MCF 10A (cell line): Measurements from ENCODE around the gene PRKN. TPM values are rescaled to one million over a fixed set of nuclear protein-coding genes. Genes with fewer than 3 reads are reported as not detected.

ENCODE experiments used
- BruUV-seq: library from RNA; stranded (reverse); fragments of 400-500 nt; replicated peaks from 2 replicates; lab custom pipeline; 2021; lab: Mats Ljungman, UMichigan
- CTCF ChIA-PET: fragments of 300-600 bp; sonication (Branson Sonifier 250); formaldehyde crosslinking; extraction: SDS; loops from one replicate; lab custom pipeline; 2021; ENCODE audit warnings: antibody characterized with exemption, inconsistent platforms; lab: Yijun Ruan, JAX
- POLR2A ChIA-PET: fragments of 300-600, 350-650 bp; sonication (Branson Sonifier 250); formaldehyde crosslinking; extraction: SDS; loops from one replicate; lab custom pipeline; 2020; ENCODE audit warnings: antibody characterized with exemption, inconsistent platforms; lab: Yijun Ruan, JAX
- DNase-seq: peaks from one replicate; pipeline ENCODE4 v3.0.0-alpha.2; 2018; ENCODE audit not compliant: unreplicated experiment
- H3K27ac Mint-ChIP-seq: one replicate; pipeline ENCODE4 v1.8.0; 2022; ENCODE audit warnings: mild to moderate bottlenecking, low read depth, mixed read lengths; ENCODE audit not compliant: unreplicated experiment
- H3K27me3 Mint-ChIP-seq: one replicate; pipeline ENCODE4 v1.8.0; 2022; ENCODE audit warnings: mixed read lengths; ENCODE audit not compliant: insufficient read depth, unreplicated experiment
- H3K36me3 Mint-ChIP-seq: one replicate; pipeline ENCODE4 v1.8.0; 2022; ENCODE audit warnings: mild to moderate bottlenecking, moderate library complexity, mixed read lengths; ENCODE audit not compliant: insufficient read depth, unreplicated experiment
- H3K4me1 Mint-ChIP-seq: one replicate; pipeline ENCODE4 v1.8.0; 2022; ENCODE audit warnings: mixed read lengths; ENCODE audit not compliant: insufficient read depth, unreplicated experiment
- H3K4me3 Mint-ChIP-seq: one replicate; pipeline ENCODE4 v1.8.0; 2022; ENCODE audit warnings: mild to moderate bottlenecking, moderate library complexity, mixed read lengths; ENCODE audit not compliant: unreplicated experiment
- H3K9me3 Mint-ChIP-seq: one replicate; pipeline ENCODE4 v1.8.0; 2022; ENCODE audit warnings: mixed read lengths; ENCODE audit not compliant: unreplicated experiment
- intact Hi-C: fragments of 100-400 bp; cut with micrococcal nuclease; formaldehyde crosslinking; loops from 2 replicates; pipeline ENCODE4 v1.14.1; 2022
- total RNA-seq: library from RNA; stranded (reverse); gene quantifications from 2 replicates; pipeline ENCODE4 v1.2.3, GENCODE V29; 2022
- TF ChIP-seq, protein P1 (sequence below): fragments of 200-600 bp; IDR thresholded peaks from one replicate; pipeline ENCODE4 v1.8.0; 2022; ENCODE audit warnings: antibody characterized with exemption, mild to moderate bottlenecking; ENCODE audit not compliant: unreplicated experiment

Gene PRKN
- total RNA-seq, 1 experiment from 2014 or later: 2.5 TPM

DNA sequence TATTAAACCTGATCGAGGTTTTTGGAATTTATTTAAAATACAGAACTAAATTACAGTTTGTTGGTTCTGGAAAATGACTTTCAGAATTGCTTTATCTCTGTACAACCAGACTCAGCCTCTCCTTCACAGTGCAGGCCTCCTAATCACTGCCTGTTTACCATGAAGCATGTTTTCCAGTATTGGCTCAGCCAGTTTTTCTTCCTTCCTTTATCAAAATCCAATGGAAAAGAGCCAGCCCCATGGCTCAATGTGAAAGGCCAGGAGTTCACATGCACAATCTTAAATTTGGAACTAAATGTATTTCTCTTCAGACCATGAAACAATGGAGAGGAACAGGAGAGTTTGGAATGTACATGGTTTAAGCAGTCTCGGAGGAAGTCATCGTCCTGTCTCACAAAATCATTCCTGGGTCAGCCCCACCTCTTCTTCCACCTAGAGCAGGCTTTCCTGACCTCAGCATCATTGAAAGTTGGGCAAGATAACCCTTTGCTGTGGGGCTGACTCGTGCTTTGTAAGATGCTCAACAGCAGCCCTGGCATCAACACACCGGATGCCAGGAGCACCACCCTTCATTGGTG, 772.8 kb downstream of the PRKN start:
- TF ChIP-seq, protein P1, sequence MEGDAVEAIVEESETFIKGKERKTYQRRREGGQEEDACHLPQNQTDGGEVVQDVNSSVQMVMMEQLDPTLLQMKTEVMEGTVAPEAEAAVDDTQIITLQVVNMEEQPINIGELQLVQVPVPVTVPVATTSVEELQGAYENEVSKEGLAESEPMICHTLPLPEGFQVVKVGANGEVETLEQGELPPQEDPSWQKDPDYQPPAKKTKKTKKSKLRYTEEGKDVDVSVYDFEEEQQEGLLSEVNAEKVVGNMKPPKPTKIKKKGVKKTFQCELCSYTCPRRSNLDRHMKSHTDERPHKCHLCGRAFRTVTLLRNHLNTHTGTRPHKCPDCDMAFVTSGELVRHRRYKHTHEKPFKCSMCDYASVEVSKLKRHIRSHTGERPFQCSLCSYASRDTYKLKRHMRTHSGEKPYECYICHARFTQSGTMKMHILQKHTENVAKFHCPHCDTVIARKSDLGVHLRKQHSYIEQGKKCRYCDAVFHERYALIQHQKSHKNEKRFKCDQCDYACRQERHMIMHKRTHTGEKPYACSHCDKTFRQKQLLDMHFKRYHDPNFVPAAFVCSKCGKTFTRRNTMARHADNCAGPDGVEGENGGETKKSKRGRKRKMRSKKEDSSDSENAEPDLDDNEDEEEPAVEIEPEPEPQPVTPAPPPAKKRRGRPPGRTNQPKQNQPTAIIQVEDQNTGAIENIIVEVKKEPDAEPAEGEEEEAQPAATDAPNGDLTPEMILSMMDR: no peak
- H3K9me3 Mint-ChIP-seq: no peaks in the 10 kb centered on the region
- no peaks in the 10 kb centered on the region for H3K36me3 Mint-ChIP-seq
- H3K4me1 Mint-ChIP-seq: peaks cover under 1% of the 10 kb centered on the region
- BruUV-seq: no TSS peak
- no peaks in the 10 kb centered on the region for H3K27me3 Mint-ChIP-seq
- CTCF ChIA-PET: no interaction called here
- POLR2A ChIA-PET: no interaction called here
- no peak overlapping the region for H3K27ac Mint-ChIP-seq
- no peak for DNase-seq
- intact Hi-C loops: no loop called here
- no peak overlapping the region for H3K4me3 Mint-ChIP-seq

DNA sequence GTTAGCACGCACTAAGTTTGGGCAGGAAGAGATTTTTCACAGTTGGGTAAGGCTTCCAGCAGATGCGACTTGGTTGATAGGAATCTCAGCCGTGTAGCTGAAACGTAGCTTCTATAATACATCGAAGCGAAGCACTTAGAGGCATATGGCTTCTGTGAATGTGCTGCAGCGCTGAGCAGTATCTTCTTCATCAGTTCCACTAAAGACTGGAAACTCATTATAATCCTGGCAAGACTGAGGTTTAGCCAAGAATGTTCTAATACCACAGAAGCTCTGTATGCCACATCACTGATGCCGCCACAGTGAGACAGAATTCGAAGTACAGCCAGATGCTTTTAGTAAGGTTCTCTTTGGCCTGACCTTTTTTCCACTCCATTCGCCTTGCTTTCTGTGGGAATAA, 773.5 kb downstream of the PRKN start:
- CTCF ChIA-PET: interaction anchor here (1.0 kb wide), 1 partner anchor 63 kb away, joined by 3 read pairs; no protein-coding TSS in a partner anchor
- H3K9me3 Mint-ChIP-seq: no peaks in the 10 kb centered on the region
- no peak overlapping the region for H3K27ac Mint-ChIP-seq
- POLR2A ChIA-PET: interaction anchor here (0.7 kb wide), 1 partner anchor 35 kb away, joined by 3 read pairs; no protein-coding TSS in a partner anchor
- H3K27me3 Mint-ChIP-seq: no peaks in the 10 kb centered on the region
- intact Hi-C loops: no loop called here
- no TSS peak for BruUV-seq
- TF ChIP-seq, protein P1: no peak
- H3K4me1 Mint-ChIP-seq: peaks cover 6% of the 10 kb centered on the region
- H3K4me3 Mint-ChIP-seq: no peak overlapping the region
- DNase-seq: no peak
- no peaks in the 10 kb centered on the region for H3K36me3 Mint-ChIP-seq

DNA sequence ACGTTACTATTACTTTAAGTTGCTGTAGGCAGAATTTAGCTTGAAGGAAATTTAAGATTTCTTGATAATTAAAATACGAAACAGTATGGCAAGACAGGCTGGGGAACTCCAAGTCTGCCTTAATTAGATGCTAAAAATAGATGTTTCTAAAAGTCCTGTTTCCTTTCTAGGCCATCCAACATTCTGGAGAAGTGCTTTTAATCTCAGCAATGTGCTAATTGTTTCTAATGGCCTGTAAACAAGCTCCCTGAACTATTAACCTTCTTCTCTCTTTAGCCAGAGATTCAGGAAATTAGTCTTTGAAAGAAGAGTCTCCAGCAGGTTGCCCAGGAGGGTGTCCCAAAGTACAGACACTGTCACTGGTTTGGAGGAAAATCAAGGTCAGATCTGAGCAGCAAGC, 776.4 kb downstream of the PRKN start:
- TF ChIP-seq, protein P1: no peak
- DNase-seq: no peak
- intact Hi-C loops: no loop called here
- Mint-ChIP-seq H3K4me1 (peaks cover 6% of the 10 kb centered on the region), H3K27ac (no peak overlapping the region), H3K4me3 (no peak overlapping the region), H3K27me3 (no peaks in the 10 kb centered on the region), H3K9me3 (no peaks in the 10 kb centered on the region), H3K36me3 (no peaks in the 10 kb centered on the region)
- POLR2A ChIA-PET: no interaction called here
- CTCF ChIA-PET: interaction anchor here (0.6 kb wide), 1 partner anchor 826 kb away, joined by 3 read pairs; no protein-coding TSS in a partner anchor
- no TSS peak for BruUV-seq

DNA sequence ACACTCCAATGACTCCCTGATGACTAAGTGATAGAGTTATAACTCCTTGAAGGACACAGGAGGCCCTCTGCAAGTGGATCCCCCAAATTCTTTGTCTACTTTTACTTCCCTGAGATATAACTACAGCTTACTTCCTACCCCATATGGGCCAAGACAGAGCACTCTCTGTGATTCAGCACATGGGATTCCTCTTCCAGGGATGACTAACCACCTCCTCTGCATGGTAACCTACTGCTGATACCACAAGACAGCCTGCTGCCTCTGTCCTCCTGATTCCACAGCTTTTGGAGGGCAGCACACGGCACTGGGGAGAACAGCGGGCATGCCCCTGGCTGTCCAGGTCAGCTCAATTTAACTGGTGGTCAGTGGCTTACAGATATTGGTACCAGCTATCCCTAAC, 778.0 kb downstream of the PRKN start:
- no peaks in the 10 kb centered on the region for H3K9me3 Mint-ChIP-seq
- POLR2A ChIA-PET: no interaction called here

More for the DNA sequence above, 778.0 kb downstream of the PRKN start:
- DNase-seq: peak; percentile 9
- Mint-ChIP-seq H3K4me3 (no peak overlapping the region), H3K4me1 (peaks cover 6% of the 10 kb centered on the region), H3K27ac (no peak overlapping the region), H3K36me3 (no peaks in the 10 kb centered on the region), H3K27me3 (no peaks in the 10 kb centered on the region)
- no TSS peak for BruUV-seq
- CTCF ChIA-PET: interaction anchor here (0.6 kb wide), 1 partner anchor 10 kb away, joined by 3 read pairs; no protein-coding TSS in a partner anchor
- intact Hi-C loops: no loop called here
- TF ChIP-seq, protein P1: no peak
